GM23338 (cell line): ENCODE data around the gene PAM. TPM values are rescaled to one million over a fixed set of nuclear protein-coding genes. Genes with fewer than 3 reads are reported as not detected.

Experiments
- ATAC-seq: fragments of 200-7000 bp; cut with Tn5 transposase; 3 replicates; pipeline ENCODE4 v1.9.1; 2020
- DNase-seq: peaks from one replicate; pipeline ENCODE4 v3.0.0-alpha.2; 2015; ENCODE audit warnings: low spot score
- H2AFZ ChIP-seq: fragments of 200-600 bp; sonication (generic); 2 replicates; pipeline ENCODE4 v1.8.0; 2016; ENCODE audit warnings: antibody characterized with exemption, mild to moderate bottlenecking, moderate library complexity
- H3F3A ChIP-seq: fragments of 200-600 bp; sonication (generic); replicated peaks from 2 replicates; pipeline ENCODE4 v1.8.0; 2017; ENCODE audit warnings: antibody characterized with exemption, mixed run types, low read depth
- H3K27ac ChIP-seq: fragments of 200-600 bp; sonication (generic); 2 replicates; pipeline ENCODE4 v1.6.1; 2016; ENCODE audit warnings: low read depth
- H3K27me3 ChIP-seq: fragments of 200-600 bp; sonication (generic); 2 replicates; pipeline ENCODE4 v1.8.0; 2016; ENCODE audit warnings: mild to moderate bottlenecking, mixed run types, moderate library complexity; ENCODE audit not compliant: insufficient read depth
- H3K36me3 ChIP-seq: fragments of 200-600 bp; sonication (generic); 2 replicates; pipeline ENCODE4 v1.8.0; 2016; ENCODE audit warnings: mild to moderate bottlenecking; ENCODE audit not compliant: insufficient read depth
- H3K4me1 ChIP-seq: fragments of 200-600 bp; sonication (generic); 2 replicates; pipeline ENCODE4 v1.8.0; 2016; ENCODE audit warnings: mild to moderate bottlenecking, moderate library complexity; ENCODE audit not compliant: insufficient read depth
- H3K4me2 ChIP-seq: fragments of 200-600 bp; sonication (generic); 2 replicates; pipeline ENCODE4 v1.7.1; 2017; ENCODE audit warnings: mixed run types
- H3K4me3 ChIP-seq: fragments of 200-600 bp; sonication (generic); 2 replicates; pipeline ENCODE4 v1.6.1; 2016; ENCODE audit warnings: mixed run types
- H3K79me2 ChIP-seq: fragments of 200-600 bp; sonication (generic); replicated peaks from 2 replicates; pipeline ENCODE4 v1.8.0; 2017; ENCODE audit warnings: mild to moderate bottlenecking; ENCODE audit not compliant: insufficient read depth
- H3K9me2 ChIP-seq: fragments of 200-600 bp; sonication (generic); 2 replicates; pipeline ENCODE4 v1.8.0; 2017; ENCODE audit not compliant: insufficient read depth
- H4K20me1 ChIP-seq: fragments of 200-600 bp; sonication (generic); replicated peaks from 2 replicates; pipeline ENCODE4 v1.8.0; 2017; ENCODE audit warnings: mild to moderate bottlenecking; ENCODE audit not compliant: insufficient read depth
- H3K27ac Mint-ChIP-seq: 2 replicates; pipeline ENCODE4 v1.8.0; 2020; ENCODE audit warnings: inconsistent platforms, mild to moderate bottlenecking, moderate library complexity, mixed read lengths
- H3K27me3 Mint-ChIP-seq: 3 replicates; pipeline ENCODE4 v1.8.0; 2022; ENCODE audit warnings: low read depth, mild to moderate bottlenecking, moderate library complexity, mixed read lengths, inconsistent platforms; ENCODE audit not compliant: insufficient read depth, poor library complexity
- H3K36me3 Mint-ChIP-seq: 3 replicates; pipeline ENCODE4 v1.8.0; 2021; ENCODE audit warnings: low read depth, mild to moderate bottlenecking, inconsistent platforms, moderate library complexity, mixed read lengths
- H3K4me1 Mint-ChIP-seq: 3 replicates; pipeline ENCODE4 v1.8.0; 2020; ENCODE audit warnings: mild to moderate bottlenecking, inconsistent platforms, mixed read lengths
- H3K4me3 Mint-ChIP-seq: 3 replicates; pipeline ENCODE4 v1.8.0; 2021; ENCODE audit warnings: moderate library complexity, mild to moderate bottlenecking, inconsistent platforms, mixed read lengths
- H3K9me3 Mint-ChIP-seq: 3 replicates; pipeline ENCODE4 v1.8.0; 2020; ENCODE audit warnings: moderate library complexity, mild to moderate bottlenecking, inconsistent platforms, mixed read lengths
- CREB1 ChIP-seq: fragments of 250-450 bp; sonication (Bioruptor Pico); IDR thresholded peaks from 2 replicates; pipeline ENCODE4 v1.5.0; 2020; ENCODE audit warnings: low read depth, mild to moderate bottlenecking, moderate library complexity
- EZH2 ChIP-seq: fragments of 200-600 bp; sonication (generic); IDR thresholded peaks from one replicate; pipeline ENCODE4 v1.8.0; 2017; ENCODE audit warnings: antibody characterized with exemption, mild to moderate bottlenecking, low read depth; ENCODE audit not compliant: unreplicated experiment
- EZH2phosphoT487 ChIP-seq: fragments of 200-600 bp; sonication (generic); IDR thresholded peaks from one replicate; pipeline ENCODE4 v1.8.1; 2018; ENCODE audit warnings: antibody characterized with exemption; ENCODE audit not compliant: unreplicated experiment
- JUNB ChIP-seq: IDR thresholded peaks from one replicate; pipeline ENCODE4 v1.6.1; 2016; ENCODE audit warnings: antibody characterized with exemption; ENCODE audit not compliant: unreplicated experiment
- NANOG ChIP-seq: IDR thresholded peaks from 2 replicates; pipeline ENCODE4 v1.6.1; 2016; ENCODE audit warnings: antibody characterized with exemption, borderline replicate concordance
- POLR2AphosphoS5 ChIP-seq: IDR thresholded peaks from 2 replicates; pipeline ENCODE4 v1.6.1; 2016; ENCODE audit warnings: antibody characterized with exemption, low read depth
- STAT1 ChIP-seq: IDR thresholded peaks from one replicate; pipeline ENCODE4 v1.6.1; 2016; ENCODE audit warnings: antibody characterized with exemption; ENCODE audit not compliant: unreplicated experiment
- ZNF114 ChIP-seq: fragments of 250-450 bp; sonication (Bioruptor Pico); IDR thresholded peaks from 2 replicates; pipeline ENCODE4 v1.5.0; 2020; ENCODE audit warnings: mild to moderate bottlenecking, moderate library complexity
- ZNF331 ChIP-seq: fragments of 250-450 bp; sonication (Bioruptor Pico); IDR thresholded peaks from 2 replicates; pipeline ENCODE4 v1.5.0; 2020; ENCODE audit warnings: low read depth, mild to moderate bottlenecking, moderate library complexity
- polyA plus RNA-seq: library from polyadenylated mRNA; unstranded; fragments of >200 nt; fragmentation: Nextera tagmentation; extraction: Ambion mirVana; gene quantifications from 2 replicates; pipeline ENCODE4 v1.2.1, GENCODE V29; 2016
- total RNA-seq: library from RNA; depleted of rRNA; stranded (reverse); fragments of >200 nt; shearing (Covaris generic); gene quantifications from 2 replicates; pipeline ENCODE4 v1.2.3, GENCODE V29; 2014
- TF ChIP-seq, protein P1 (sequence below): fragments of 250-450 bp; sonication (Bioruptor Pico); IDR thresholded peaks from 2 replicates; pipeline ENCODE4 v1.5.0; 2020; ENCODE audit warnings: mild to moderate bottlenecking, moderate library complexity
- TF ChIP-seq, protein P2 (sequence below): IDR thresholded peaks from 2 replicates; pipeline ENCODE4 v1.6.1; 2016; ENCODE audit warnings: antibody characterized with exemption
- TF ChIP-seq, protein P3 (sequence below), 2 experiments: fragments of 200-600 bp in 1 of 2; sonication (generic) in 1 of 2; conservative IDR thresholded peaks; 2 replicates each; pipeline versions ENCODE4 v1.5.1 to v1.6.1; 2016 to 2017; ENCODE audit warnings: antibody characterized with exemption in 2 of 2, low read depth in 2 of 2, mild to moderate bottlenecking in 2 of 2, moderate library complexity in 1 of 2
- TF ChIP-seq, protein P4 (sequence below): IDR thresholded peaks from one replicate; pipeline ENCODE4 v1.6.1; 2018; ENCODE audit warnings: antibody characterized with exemption; ENCODE audit not compliant: unreplicated experiment

PAM gene
- total and polyA plus RNA-seq, 2 experiments from 2014 or later = 33.9 to 79.4 TPM

DNA sequence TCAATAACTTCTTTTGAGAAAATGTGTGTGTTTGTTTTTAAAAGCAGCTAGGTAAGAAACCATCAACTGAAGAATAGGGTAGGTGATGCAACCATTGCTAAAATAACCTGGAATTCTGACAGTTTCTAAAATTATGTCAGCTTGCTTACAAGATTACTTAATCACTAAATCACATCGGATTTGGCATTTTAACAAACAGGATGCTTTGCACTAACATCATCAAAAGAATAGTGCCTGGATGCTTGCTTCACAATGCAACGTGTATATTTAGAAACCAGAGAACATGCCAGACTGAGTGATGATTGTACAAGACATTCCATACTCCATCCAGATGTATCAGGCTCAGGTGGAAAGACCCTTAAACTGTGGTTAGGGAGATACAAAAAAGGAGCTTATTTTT is 43.9 kb downstream of the PAM start (continued):
- TF ChIP-seq, protein P1, sequence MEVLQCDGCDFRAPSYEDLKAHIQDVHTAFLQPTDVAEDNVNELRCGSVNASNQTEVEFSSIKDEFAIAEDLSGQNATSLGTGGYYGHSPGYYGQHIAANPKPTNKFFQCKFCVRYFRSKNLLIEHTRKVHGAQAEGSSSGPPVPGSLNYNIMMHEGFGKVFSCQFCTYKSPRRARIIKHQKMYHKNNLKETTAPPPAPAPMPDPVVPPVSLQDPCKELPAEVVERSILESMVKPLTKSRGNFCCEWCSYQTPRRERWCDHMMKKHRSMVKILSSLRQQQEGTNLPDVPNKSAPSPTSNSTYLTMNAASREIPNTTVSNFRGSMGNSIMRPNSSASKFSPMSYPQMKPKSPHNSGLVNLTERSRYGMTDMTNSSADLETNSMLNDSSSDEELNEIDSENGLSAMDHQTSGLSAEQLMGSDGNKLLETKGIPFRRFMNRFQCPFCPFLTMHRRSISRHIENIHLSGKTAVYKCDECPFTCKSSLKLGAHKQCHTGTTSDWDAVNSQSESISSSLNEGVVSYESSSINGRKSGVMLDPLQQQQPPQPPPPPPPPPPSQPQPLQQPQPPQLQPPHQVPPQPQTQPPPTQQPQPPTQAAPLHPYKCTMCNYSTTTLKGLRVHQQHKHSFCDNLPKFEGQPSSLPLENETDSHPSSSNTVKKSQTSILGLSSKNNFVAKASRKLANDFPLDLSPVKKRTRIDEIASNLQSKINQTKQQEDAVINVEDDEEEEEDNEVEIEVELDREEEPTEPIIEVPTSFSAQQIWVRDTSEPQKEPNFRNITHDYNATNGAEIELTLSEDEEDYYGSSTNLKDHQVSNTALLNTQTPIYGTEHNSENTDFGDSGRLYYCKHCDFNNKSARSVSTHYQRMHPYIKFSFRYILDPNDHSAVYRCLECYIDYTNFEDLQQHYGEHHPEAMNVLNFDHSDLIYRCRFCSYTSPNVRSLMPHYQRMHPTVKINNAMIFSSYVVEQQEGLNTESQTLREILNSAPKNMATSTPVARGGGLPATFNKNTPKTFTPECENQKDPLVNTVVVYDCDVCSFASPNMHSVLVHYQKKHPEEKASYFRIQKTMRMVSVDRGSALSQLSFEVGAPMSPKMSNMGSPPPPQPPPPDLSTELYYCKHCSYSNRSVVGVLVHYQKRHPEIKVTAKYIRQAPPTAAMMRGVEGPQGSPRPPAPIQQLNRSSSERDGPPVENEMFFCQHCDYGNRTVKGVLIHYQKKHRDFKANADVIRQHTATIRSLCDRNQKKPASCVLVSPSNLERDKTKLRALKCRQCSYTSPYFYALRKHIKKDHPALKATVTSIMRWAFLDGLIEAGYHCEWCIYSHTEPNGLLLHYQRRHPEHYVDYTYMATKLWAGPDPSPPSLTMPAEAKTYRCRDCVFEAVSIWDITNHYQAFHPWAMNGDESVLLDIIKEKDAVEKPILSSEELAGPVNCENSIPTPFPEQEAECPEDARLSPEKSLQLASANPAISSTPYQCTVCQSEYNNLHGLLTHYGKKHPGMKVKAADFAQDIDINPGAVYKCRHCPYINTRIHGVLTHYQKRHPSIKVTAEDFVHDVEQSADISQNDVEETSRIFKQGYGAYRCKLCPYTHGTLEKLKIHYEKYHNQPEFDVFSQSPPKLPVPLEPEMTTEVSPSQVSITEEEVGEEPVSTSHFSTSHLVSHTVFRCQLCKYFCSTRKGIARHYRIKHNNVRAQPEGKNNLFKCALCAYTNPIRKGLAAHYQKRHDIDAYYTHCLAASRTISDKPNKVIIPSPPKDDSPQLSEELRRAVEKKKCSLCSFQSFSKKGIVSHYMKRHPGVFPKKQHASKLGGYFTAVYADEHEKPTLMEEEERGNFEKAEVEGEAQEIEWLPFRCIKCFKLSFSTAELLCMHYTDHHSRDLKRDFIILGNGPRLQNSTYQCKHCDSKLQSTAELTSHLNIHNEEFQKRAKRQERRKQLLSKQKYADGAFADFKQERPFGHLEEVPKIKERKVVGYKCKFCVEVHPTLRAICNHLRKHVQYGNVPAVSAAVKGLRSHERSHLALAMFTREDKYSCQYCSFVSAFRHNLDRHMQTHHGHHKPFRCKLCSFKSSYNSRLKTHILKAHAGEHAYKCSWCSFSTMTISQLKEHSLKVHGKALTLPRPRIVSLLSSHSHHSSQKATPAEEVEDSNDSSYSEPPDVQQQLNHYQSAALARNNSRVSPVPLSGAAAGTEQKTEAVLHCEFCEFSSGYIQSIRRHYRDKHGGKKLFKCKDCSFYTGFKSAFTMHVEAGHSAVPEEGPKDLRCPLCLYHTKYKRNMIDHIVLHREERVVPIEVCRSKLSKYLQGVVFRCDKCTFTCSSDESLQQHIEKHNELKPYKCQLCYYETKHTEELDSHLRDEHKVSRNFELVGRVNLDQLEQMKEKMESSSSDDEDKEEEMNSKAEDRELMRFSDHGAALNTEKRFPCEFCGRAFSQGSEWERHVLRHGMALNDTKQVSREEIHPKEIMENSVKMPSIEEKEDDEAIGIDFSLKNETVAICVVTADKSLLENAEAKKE (CRISPR knock-in tag) = no peak
- TF ChIP-seq JUNB (no peak), POLR2AphosphoS5 (no peak), ZNF331 (CRISPR knock-in tag) (no peak), EZH2 (no peak)

DNA sequence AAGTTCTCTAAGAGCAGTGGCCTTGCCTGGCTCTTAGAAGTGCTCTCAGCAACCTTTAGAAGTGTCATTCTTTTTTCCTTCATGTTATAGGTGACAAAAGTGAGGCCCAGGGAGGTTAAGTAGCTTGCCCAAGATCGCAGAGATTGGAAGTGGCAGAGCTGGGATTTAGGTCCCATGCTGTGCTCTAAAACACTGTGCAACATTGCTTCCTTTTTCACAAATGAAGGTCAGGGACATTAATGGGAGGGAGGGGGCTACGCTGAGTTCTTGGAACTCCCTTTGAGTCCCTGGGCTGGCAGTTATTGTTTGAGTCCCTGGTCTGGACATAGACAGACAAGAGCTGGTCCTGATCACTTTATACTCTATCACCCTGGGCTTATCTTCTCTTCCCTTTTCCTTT is 45.3 kb downstream of the PAM start:
- H3K9me2 ChIP-seq = 0 out of 2 replicates have a peak, but pooled peaks cover 4% of the 10 kb centered on the region
- no peak for DNase-seq
- Mint-ChIP-seq H3K27ac (no peak overlapping the region; the same call in 1 of the 2 replicates), H3K27me3 (no peaks in the 10 kb centered on the region), H3K36me3 (0 out of 3 replicates have a peak, but pooled peaks cover 3% of the 10 kb centered on the region), H3K4me1 (peaks cover 66% of the 10 kb centered on the region), H3K4me3 (no peak overlapping the region), H3K9me3 (no peaks in the 10 kb centered on the region)
- H3K27ac ChIP-seq = no peak overlapping the region
- H3K4me3 ChIP-seq = no peak overlapping the region
- H4K20me1 ChIP-seq = 0 out of 2 replicates have a peak, but pooled peaks cover 4% of the 10 kb centered on the region
- 0 out of 2 replicates have a peak overlapping the region, but pooled peaks have one; percentile 10 for H3K4me2 ChIP-seq
- H3K79me2 ChIP-seq = peaks cover 15% of the 10 kb centered on the region; the same call in 1 of the 2 replicates
- ATAC-seq = no peak
- H2AFZ ChIP-seq = no peak overlapping the region
- H3F3A ChIP-seq = no peaks in the 10 kb centered on the region
- no peaks in the 10 kb centered on the region for H3K27me3 ChIP-seq
- no peaks in the 10 kb centered on the region for H3K36me3 ChIP-seq
- H3K4me1 ChIP-seq = peaks cover 66% of the 10 kb centered on the region
- TF ChIP-seq, protein P2, sequence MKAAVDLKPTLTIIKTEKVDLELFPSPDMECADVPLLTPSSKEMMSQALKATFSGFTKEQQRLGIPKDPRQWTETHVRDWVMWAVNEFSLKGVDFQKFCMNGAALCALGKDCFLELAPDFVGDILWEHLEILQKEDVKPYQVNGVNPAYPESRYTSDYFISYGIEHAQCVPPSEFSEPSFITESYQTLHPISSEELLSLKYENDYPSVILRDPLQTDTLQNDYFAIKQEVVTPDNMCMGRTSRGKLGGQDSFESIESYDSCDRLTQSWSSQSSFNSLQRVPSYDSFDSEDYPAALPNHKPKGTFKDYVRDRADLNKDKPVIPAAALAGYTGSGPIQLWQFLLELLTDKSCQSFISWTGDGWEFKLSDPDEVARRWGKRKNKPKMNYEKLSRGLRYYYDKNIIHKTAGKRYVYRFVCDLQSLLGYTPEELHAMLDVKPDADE = no peak
- TF ChIP-seq STAT1 = no peak
- TF ChIP-seq EZH2phosphoT487 = no peak
- no peak for TF ChIP-seq ZNF331 (CRISPR knock-in tag)
- TF ChIP-seq CREB1 (CRISPR knock-in tag) = no peak
- TF ChIP-seq EZH2 = no peak
- TF ChIP-seq, protein P3, sequence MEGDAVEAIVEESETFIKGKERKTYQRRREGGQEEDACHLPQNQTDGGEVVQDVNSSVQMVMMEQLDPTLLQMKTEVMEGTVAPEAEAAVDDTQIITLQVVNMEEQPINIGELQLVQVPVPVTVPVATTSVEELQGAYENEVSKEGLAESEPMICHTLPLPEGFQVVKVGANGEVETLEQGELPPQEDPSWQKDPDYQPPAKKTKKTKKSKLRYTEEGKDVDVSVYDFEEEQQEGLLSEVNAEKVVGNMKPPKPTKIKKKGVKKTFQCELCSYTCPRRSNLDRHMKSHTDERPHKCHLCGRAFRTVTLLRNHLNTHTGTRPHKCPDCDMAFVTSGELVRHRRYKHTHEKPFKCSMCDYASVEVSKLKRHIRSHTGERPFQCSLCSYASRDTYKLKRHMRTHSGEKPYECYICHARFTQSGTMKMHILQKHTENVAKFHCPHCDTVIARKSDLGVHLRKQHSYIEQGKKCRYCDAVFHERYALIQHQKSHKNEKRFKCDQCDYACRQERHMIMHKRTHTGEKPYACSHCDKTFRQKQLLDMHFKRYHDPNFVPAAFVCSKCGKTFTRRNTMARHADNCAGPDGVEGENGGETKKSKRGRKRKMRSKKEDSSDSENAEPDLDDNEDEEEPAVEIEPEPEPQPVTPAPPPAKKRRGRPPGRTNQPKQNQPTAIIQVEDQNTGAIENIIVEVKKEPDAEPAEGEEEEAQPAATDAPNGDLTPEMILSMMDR (conservative IDR thresholded peaks at IDR 0.05; ENCODE audit: low read depth in 2 of 2) = no peak
- TF ChIP-seq NANOG = no peak
- TF ChIP-seq JUNB = no peak
- TF ChIP-seq, protein P4, sequence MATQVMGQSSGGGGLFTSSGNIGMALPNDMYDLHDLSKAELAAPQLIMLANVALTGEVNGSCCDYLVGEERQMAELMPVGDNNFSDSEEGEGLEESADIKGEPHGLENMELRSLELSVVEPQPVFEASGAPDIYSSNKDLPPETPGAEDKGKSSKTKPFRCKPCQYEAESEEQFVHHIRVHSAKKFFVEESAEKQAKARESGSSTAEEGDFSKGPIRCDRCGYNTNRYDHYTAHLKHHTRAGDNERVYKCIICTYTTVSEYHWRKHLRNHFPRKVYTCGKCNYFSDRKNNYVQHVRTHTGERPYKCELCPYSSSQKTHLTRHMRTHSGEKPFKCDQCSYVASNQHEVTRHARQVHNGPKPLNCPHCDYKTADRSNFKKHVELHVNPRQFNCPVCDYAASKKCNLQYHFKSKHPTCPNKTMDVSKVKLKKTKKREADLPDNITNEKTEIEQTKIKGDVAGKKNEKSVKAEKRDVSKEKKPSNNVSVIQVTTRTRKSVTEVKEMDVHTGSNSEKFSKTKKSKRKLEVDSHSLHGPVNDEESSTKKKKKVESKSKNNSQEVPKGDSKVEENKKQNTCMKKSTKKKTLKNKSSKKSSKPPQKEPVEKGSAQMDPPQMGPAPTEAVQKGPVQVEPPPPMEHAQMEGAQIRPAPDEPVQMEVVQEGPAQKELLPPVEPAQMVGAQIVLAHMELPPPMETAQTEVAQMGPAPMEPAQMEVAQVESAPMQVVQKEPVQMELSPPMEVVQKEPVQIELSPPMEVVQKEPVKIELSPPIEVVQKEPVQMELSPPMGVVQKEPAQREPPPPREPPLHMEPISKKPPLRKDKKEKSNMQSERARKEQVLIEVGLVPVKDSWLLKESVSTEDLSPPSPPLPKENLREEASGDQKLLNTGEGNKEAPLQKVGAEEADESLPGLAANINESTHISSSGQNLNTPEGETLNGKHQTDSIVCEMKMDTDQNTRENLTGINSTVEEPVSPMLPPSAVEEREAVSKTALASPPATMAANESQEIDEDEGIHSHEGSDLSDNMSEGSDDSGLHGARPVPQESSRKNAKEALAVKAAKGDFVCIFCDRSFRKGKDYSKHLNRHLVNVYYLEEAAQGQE = no peak
- TF ChIP-seq POLR2AphosphoS5 = no peak
- no peak for TF ChIP-seq ZNF114 (CRISPR knock-in tag)
